ENCODE results near the gene FBN3. TPM values are rescaled to one million over a fixed set of nuclear protein-coding genes. Genes with fewer than 3 reads are reported as not detected.

The FBN3 gene
- polyA plus RNA-seq, 1 donor from 2014 or later = 52.7 TPM

- Histone ChIP-seq H3K9me2 (ENCODE audit: insufficient read depth, low read length) (no peaks in the 10 kb centered on the region), H3K27me3 (ENCODE audit: insufficient read depth, low read depth, low read length) (no peaks in the 10 kb centered on the region), H3K36me3 (ENCODE audit: insufficient read depth, low read length) (no peaks in the 10 kb centered on the region), H2AFZ (ENCODE audit: low read depth, low read length) (no peak overlapping the region), H3F3A (ENCODE audit: insufficient read depth, low read length, poor library complexity, severe bottlenecking) (no peaks in the 10 kb centered on the region), H3K9me3 (ENCODE audit: low read length) (no peaks in the 10 kb centered on the region), H3K27ac (ENCODE audit: low read length) (no peak overlapping the region), H4K20me1 (ENCODE audit: insufficient read depth) (no peaks in the 10 kb centered on the region), H3K9ac (ENCODE audit: low read length) (no peak overlapping the region), H3K79me2 (replicated peaks; ENCODE audit: insufficient read depth, low read length) (no peaks in the 10 kb centered on the region), H3K4me2 (ENCODE audit: low read length) (no peak overlapping the region), H3K4me3 (ENCODE audit: low read length) (no peak overlapping the region)
- no peak for TF ChIP-seq SMC3 (conservative IDR thresholded peaks at IDR 0.05; ENCODE audit: poor library complexity)
- no peak for TF ChIP-seq EP300 (conservative IDR thresholded peaks at IDR 0.05; ENCODE audit: poor library complexity, severe bottlenecking)
- no peak for TF ChIP-seq EZH2 (IDR thresholded peaks at IDR 0.05; ENCODE audit: borderline replicate concordance, insufficient read depth, low read length, poor library complexity, severe bottlenecking)
- TF ChIP-seq MXI1 (conservative IDR thresholded peaks at IDR 0.05; ENCODE audit: poor library complexity, severe bottlenecking) = no peak
- TF ChIP-seq CTCF (IDR thresholded peaks at IDR 0.05; ENCODE audit: poor library complexity, severe bottlenecking) = no peak
- no peak for TF ChIP-seq POLR2AphosphoS5 (IDR thresholded peaks at IDR 0.05)
- TF ChIP-seq RAD21 (conservative IDR thresholded peaks at IDR 0.05) = no peak
- no peak for TF ChIP-seq REST (IDR thresholded peaks at IDR 0.05; ENCODE audit: borderline replicate concordance)
- no peak for TF ChIP-seq TAF1 (IDR thresholded peaks at IDR 0.05; ENCODE audit: low read depth)
Measured at GRCh38 chr19:8146877-8147581, 2.4 kb downstream of the FBN3 start.

GRCh38 chr19:8144273-8144995 is 5.0 kb downstream of the FBN3 start:
- Histone ChIP-seq H3K4me3 (ENCODE audit: low read length) (no peak overlapping the region), H3K36me3 (ENCODE audit: insufficient read depth, low read length) (no peaks in the 10 kb centered on the region), H2AFZ (ENCODE audit: low read depth, low read length) (no peak overlapping the region), H4K20me1 (ENCODE audit: insufficient read depth) (no peaks in the 10 kb centered on the region), H3K9me2 (ENCODE audit: insufficient read depth, low read length) (no peaks in the 10 kb centered on the region), H3K9me3 (ENCODE audit: low read length) (no peaks in the 10 kb centered on the region), H3K27me3 (ENCODE audit: insufficient read depth, low read depth, low read length) (no peaks in the 10 kb centered on the region), H3K27ac (ENCODE audit: low read length) (no peak overlapping the region), H3F3A (ENCODE audit: insufficient read depth, low read length, poor library complexity, severe bottlenecking) (no peaks in the 10 kb centered on the region), H3K9ac (ENCODE audit: low read length) (no peak overlapping the region), H3K79me2 (replicated peaks; ENCODE audit: insufficient read depth, low read length) (no peaks in the 10 kb centered on the region), H3K4me2 (ENCODE audit: low read length) (no peak overlapping the region)
- no peak for TF ChIP-seq MXI1 (conservative IDR thresholded peaks at IDR 0.05; ENCODE audit: poor library complexity, severe bottlenecking)
- no peak for TF ChIP-seq CTCF (IDR thresholded peaks at IDR 0.05; ENCODE audit: poor library complexity, severe bottlenecking)
- no peak for TF ChIP-seq TAF1 (IDR thresholded peaks at IDR 0.05; ENCODE audit: low read depth)
- TF ChIP-seq EP300 (conservative IDR thresholded peaks at IDR 0.05; ENCODE audit: poor library complexity, severe bottlenecking) = no peak
- TF ChIP-seq REST (IDR thresholded peaks at IDR 0.05; ENCODE audit: borderline replicate concordance) = no peak
- no peak for TF ChIP-seq POLR2AphosphoS5 (IDR thresholded peaks at IDR 0.05)
- TF ChIP-seq SMC3 (conservative IDR thresholded peaks at IDR 0.05; ENCODE audit: poor library complexity) = no peak
- no peak for TF ChIP-seq RAD21 (conservative IDR thresholded peaks at IDR 0.05)

All from neural cell (in vitro differentiated cells).